DND-41 (cell line): ENCODE results near the gene LACTBL1.

Source experiments
- CTCF ChIP-seq: IDR thresholded peaks from 2 replicates; pipeline ENCODE4 v1.5.1; 2012; ENCODE audit warnings: borderline replicate concordance, low read length, moderate library complexity, mild to moderate bottlenecking; ENCODE audit not compliant: poor library complexity, severe bottlenecking; ENCODE audit errors: extremely low read depth
- EZH2 ChIP-seq: IDR thresholded peaks from 3 replicates; pipeline ENCODE4 v1.6.1; 2012; ENCODE audit warnings: borderline replicate concordance, low read depth, mild to moderate bottlenecking, moderate library complexity, low read length, inconsistent platforms; ENCODE audit not compliant: severe bottlenecking

- TF ChIP-seq CTCF (no peak), EZH2 (no peak)
These were observed 52.5 kb downstream of the LACTBL1 start for GRCh38 chr1:22920026-22920733.
